ENCODE measurements around the gene SLC22A23.

- TF ChIP-seq CTCF (IDR thresholded peaks at IDR 0.05; ENCODE audit: low read depth, low read length) (no peak), EZH2phosphoT487 (IDR thresholded peaks at IDR 0.05; ENCODE audit: low read depth) (no peak)
Observed at GRCh38 chr6:3424185-3424927, 32.5 kb downstream of the SLC22A23 start.

Measured in OCI-LY3 (cell line).